ENCODE results near the gene GNAQ.

The GNAQ gene

GRCh38 chr9:78015241-78015640 is 16.4 kb downstream of the GNAQ start:
- Histone ChIP-seq H3K9me2 (replicated peaks; ENCODE audit: control insufficient read depth, low read length) (no peaks in the 10 kb centered on the region), H3K4me1 (ENCODE audit: control insufficient read depth, low read length) (no peaks in the 10 kb centered on the region), H3K79me2 (ENCODE audit: control insufficient read depth, low read length) (no peaks in the 10 kb centered on the region), H3K27ac (ENCODE audit: low read depth, low read length) (no peak overlapping the region), H3K27me3 (ENCODE audit: control insufficient read depth, low read length) (peaks cover 6% of the 10 kb centered on the region; the same call in 1 of the 2 replicates), H3K4me2 (ENCODE audit: low read length) (no peak overlapping the region), H3K9me3 (ENCODE audit: control insufficient read depth, insufficient read depth, low read length) (no peaks in the 10 kb centered on the region), H3K36me3 (ENCODE audit: control insufficient read depth, low read length) (no peaks in the 10 kb centered on the region), H3F3A (ENCODE audit: control insufficient read depth, insufficient read depth) (no peaks in the 10 kb centered on the region), H4K20me1 (ENCODE audit: control insufficient read depth, insufficient read depth, low read depth, low read length) (no peaks in the 10 kb centered on the region), H3K4me3 (ENCODE audit: low read length) (no peak overlapping the region)
- TF ChIP-seq CTCF (IDR thresholded peaks at IDR 0.05; ENCODE audit: low read depth, low read length, poor library complexity, severe bottlenecking) = no peak
- TF ChIP-seq EZH2phosphoT487 (IDR thresholded peaks at IDR 0.05; ENCODE audit: borderline replicate concordance, low read length) = no peak

GRCh38 chr9:78014776-78015175 is 16.8 kb downstream of the GNAQ start:
- peaks cover 6% of the 10 kb centered on the region; the same call in 1 of the 2 replicates for H3K27me3 ChIP-seq (ENCODE audit: control insufficient read depth, low read length)
- no peak overlapping the region for H3K4me3 ChIP-seq (ENCODE audit: low read length)
- H3K9me2 ChIP-seq (replicated peaks; ENCODE audit: control insufficient read depth, low read length) = no peaks in the 10 kb centered on the region
- H3K4me2 ChIP-seq (ENCODE audit: low read length) = no peak overlapping the region
- no peaks in the 10 kb centered on the region for H4K20me1 ChIP-seq (ENCODE audit: control insufficient read depth, insufficient read depth, low read depth, low read length)
- H3K36me3 ChIP-seq (ENCODE audit: control insufficient read depth, low read length) = no peaks in the 10 kb centered on the region
- no peaks in the 10 kb centered on the region for H3K4me1 ChIP-seq (ENCODE audit: control insufficient read depth, low read length)
- H3K79me2 ChIP-seq (ENCODE audit: control insufficient read depth, low read length) = no peaks in the 10 kb centered on the region
- H3K27ac ChIP-seq (ENCODE audit: low read depth, low read length) = no peak overlapping the region
- H3K9me3 ChIP-seq (ENCODE audit: control insufficient read depth, insufficient read depth, low read length) = no peaks in the 10 kb centered on the region
- H3F3A ChIP-seq (ENCODE audit: control insufficient read depth, insufficient read depth) = no peaks in the 10 kb centered on the region
- no peak for TF ChIP-seq CTCF (IDR thresholded peaks at IDR 0.05; ENCODE audit: low read depth, low read length, poor library complexity, severe bottlenecking)
- TF ChIP-seq EZH2phosphoT487 (IDR thresholded peaks at IDR 0.05; ENCODE audit: borderline replicate concordance, low read length) = no peak

GRCh38 chr9:78013934-78014333 is 17.7 kb downstream of the GNAQ start:
- no peaks in the 10 kb centered on the region for H4K20me1 ChIP-seq (ENCODE audit: control insufficient read depth, insufficient read depth, low read depth, low read length)
- H3K9me2 ChIP-seq (replicated peaks; ENCODE audit: control insufficient read depth, low read length) = no peaks in the 10 kb centered on the region
- H3K36me3 ChIP-seq (ENCODE audit: control insufficient read depth, low read length) = no peaks in the 10 kb centered on the region
- no peaks in the 10 kb centered on the region for H3K9me3 ChIP-seq (ENCODE audit: control insufficient read depth, insufficient read depth, low read length)
- TF ChIP-seq EZH2phosphoT487 (IDR thresholded peaks at IDR 0.05; ENCODE audit: borderline replicate concordance, low read length) = no peak
- TF ChIP-seq CTCF (IDR thresholded peaks at IDR 0.05; ENCODE audit: low read depth, low read length, poor library complexity, severe bottlenecking) = no peak
- no peak overlapping the region for H3K4me3 ChIP-seq (ENCODE audit: low read length)
- H3K79me2 ChIP-seq (ENCODE audit: control insufficient read depth, low read length) = no peaks in the 10 kb centered on the region
- H3K27ac ChIP-seq (ENCODE audit: low read depth, low read length) = no peak overlapping the region
- peaks cover 6% of the 10 kb centered on the region; the same call in 1 of the 2 replicates for H3K27me3 ChIP-seq (ENCODE audit: control insufficient read depth, low read length)
- no peaks in the 10 kb centered on the region for H3F3A ChIP-seq (ENCODE audit: control insufficient read depth, insufficient read depth)
- H3K4me1 ChIP-seq (ENCODE audit: control insufficient read depth, low read length) = no peaks in the 10 kb centered on the region
- no peak overlapping the region for H3K4me2 ChIP-seq (ENCODE audit: low read length)

All from DOHH2 (cell line).